ENCODE data around the gene ZNF584. TPM values are rescaled to one million over a fixed set of nuclear protein-coding genes. Genes with fewer than 3 reads are reported as not detected.

ZNF584 gene
- total RNA-seq, 1 donor from 2014 or later, result 15.4 TPM

DNA sequence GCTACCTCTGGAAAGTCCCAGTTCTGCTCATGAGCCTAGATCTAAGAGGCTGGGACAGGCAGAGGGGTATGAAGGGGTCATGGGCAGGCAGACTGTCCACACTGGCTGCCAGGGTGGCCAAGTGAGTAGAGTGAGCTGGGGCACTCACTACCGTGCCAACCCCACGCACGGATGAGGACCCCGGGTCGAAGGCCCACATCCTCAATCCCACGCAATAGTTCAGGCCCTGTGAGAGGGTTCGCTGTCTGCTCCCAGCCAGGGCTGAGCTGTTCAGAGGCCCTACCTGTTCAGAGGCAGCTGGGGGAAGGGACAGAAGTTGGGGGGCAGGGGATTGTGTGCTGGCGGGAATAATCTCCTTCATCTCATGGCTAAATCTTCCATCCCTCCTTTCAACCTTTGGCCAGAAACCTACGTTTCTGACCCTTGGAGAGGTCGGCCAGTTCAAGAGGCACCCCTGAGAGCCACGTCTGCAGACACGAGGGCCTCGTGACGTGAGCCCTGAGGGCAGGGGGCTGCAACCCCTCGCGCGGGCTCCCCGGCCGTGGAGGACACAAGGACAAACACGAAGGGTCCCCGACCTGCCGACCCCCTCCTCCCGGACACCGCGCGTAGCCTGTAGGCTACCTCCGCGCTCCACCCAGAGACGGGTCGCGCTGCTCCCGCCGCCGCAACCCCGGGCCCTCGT, 22.4 kb upstream of the ZNF584 start:
- DNase-seq (ENCODE audit: low spot score), result no peak

DNA sequence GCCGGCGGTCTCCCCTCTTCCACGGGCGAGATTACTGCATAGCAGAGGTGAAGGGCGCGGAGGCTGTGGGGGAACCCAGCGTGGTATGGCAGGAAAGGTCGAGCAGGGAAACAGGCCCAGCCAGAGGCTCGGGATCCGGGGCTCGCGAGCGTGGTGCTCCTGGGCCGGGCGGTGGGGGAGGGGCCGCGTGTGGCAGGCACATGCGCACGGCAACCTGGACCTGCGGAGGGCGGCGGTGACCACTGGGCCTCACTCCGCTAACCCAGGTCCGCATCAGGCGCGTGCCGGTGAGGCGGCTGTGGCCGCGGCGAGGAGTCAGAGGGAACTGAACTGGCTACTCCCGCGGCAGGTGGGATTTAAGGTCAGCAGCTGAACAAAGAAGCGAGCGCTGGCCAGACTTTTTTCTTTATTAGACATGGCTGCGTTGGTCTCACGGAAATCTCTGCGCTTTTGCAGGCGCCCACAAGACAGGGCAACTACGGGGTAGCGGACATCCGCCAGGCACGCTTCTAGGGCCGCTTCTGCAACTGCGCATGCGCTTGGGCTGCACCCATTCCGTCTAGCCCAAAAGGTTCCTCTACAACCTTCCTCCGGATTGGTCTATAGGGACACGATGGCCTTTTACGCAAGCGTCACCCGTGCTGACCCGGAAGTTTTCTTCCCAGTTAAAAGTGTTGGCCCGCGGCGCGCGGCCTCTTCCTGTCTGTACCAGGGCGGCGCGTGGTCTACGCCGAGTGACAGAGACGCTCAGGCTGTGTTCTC, 21.7 kb upstream of the ZNF584 start, which contains the start of gene RPS5:
Gene RPS5, plus strand, starts transcription at position 694 of the 762 bp plus-strand sequence. CDS start 869 bp downstream, outside the sequence.
- peak; percentile 98 for DNase-seq (ENCODE audit: low spot score)

DNA sequence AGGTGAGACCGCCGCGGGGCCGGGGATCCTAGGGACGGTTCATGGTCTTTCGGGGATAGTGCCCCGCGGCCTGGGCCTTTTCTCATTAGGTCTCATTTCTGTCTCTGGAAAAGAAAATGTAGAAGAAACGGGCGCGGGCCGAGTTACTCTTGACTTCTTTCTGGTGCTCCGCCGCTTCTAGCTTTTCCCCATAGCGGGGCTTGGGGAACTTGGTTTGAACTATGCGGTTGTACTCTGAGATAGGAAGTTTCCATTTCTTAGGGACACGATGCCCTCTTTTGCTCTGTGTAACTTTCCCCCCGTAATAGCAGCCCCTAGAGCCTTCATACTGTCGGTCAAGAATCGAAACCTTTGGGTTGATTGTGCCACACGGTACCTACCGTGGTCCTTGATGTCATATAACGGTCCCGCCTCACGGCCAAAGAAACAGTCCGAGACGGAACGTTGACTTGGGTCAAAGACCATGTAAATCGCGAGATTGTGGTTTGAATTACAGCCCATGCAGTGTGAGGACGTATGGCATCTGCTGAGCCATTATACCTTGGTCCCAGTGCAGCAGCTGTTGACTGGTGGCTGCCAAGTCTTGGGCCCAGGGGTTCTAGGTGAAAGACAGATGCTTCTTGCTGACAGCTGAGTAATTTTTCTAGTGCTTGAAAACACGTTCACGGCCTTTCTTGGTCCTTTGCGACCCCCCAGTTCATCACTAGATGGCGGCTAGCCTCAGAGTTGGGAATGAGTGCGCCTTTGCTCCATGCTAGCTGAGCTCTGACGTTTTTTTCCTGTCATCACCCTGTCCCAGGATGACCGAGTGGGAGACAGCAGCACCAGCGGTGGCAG, 20.9 kb upstream of the ZNF584 start:
- DNase-seq (ENCODE audit: low spot score), result no peak

- DNase-seq (ENCODE audit: low spot score), result no peak
Observed at GRCh38 chr19:58388175-58388526, 20.3 kb upstream of the ZNF584 start.

DNA sequence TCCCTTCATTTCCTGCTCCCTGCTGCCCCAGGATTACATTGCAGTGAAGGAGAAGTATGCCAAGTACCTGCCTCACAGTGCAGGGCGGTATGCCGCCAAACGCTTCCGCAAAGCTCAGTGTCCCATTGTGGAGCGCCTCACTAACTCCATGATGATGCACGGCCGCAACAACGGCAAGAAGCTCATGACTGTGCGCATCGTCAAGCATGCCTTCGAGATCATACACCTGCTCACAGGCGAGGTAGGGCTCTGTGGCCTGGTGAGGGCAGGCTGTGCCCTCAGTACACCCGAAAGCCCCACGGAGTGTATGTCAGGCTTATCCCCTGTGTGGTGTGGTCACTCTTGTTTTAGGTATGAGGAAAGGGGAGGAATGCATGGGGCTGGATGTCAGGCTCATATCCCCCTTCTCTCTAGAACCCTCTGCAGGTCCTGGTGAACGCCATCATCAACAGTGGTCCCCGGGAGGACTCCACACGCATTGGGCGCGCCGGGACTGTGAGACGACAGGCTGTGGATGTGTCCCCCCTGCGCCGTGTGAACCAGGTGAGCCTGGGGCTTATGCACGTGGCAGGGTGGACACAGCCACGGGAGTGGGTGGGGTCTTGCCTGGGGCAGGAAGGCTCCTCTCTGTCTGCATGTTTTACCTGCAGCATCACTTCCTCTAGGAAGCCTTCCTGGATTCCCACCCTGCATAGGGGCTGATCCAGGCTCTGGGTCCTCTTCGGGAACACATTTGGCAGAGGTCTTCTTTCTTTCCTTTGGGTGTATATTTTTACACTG, 15.3 kb upstream of the ZNF584 start:
- no peak for DNase-seq (ENCODE audit: low spot score)

GRCh38 chr19:58393725-58394033, 14.8 kb upstream of the ZNF584 start:
- DNase-seq (ENCODE audit: low spot score), result no peak

DNA sequence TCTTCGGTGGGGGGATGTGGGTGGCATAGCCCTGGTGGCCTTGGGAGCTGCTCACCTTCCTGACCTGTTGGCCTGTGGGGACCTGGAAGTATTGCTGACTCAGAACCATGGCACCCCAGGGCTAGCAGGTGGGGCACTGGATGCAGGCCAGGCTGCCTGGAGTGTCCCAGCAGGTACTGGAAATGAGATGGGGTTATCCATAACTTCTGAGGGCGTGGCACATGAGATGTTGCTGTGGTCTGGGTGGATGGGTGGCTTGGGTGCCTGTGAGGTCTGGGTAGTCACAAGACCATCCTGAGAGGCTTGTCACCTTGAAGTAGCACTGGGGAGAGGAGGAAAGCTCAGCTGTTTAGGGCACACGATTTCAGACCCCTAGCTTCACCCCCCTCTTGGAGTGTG, 13.6 kb upstream of the ZNF584 start:
- DNase-seq (ENCODE audit: low spot score), result no peak

DNA sequence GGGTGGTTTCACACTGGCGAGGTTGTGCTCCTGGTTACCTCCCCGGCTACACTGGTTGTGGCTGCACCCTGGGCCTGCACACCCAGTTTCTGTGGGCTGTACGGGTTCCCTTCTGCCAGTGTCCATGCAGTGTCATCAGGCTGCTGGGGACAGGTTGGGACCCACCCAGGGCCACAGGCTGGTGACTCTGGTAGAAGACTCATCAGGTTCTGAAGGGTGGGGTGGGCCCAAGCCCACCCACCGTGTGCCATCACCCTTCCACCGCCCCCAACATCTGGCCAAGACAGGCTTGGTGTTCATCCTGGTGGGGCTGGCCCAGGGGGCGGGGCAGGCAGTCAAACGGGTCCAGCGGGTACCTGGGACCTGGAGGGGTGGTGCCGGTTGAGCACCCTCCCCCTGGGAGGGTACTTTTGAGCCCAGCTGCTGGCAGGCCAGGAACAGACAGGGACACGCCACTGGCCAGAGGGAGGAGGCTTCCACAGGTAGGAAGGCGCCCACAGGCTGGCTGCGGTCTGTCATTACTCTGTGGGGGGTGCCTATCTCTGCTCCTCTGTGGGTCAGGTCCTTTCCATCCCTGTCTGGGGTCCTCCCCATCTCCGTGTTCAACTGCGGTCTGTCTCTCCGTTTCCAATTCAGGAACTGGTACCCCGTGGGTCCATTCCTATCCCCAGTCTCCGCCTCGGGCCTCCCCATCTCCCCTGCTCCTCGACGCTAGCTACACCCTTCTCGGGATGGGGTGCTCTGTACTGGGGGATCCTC, 13.1 kb upstream of the ZNF584 start, which contains the start of gene RNF225:
Gene RNF225, plus strand, starts transcription at position 437 of the 759 bp plus-strand sequence. CDS start 434 bp downstream, outside the sequence.
- DNase-seq (ENCODE audit: low spot score), result no peak

- no peak for DNase-seq (ENCODE audit: low spot score)
Observed at GRCh38 chr19:58395979-58396627, 12.3 kb upstream of the ZNF584 start.

DNA sequence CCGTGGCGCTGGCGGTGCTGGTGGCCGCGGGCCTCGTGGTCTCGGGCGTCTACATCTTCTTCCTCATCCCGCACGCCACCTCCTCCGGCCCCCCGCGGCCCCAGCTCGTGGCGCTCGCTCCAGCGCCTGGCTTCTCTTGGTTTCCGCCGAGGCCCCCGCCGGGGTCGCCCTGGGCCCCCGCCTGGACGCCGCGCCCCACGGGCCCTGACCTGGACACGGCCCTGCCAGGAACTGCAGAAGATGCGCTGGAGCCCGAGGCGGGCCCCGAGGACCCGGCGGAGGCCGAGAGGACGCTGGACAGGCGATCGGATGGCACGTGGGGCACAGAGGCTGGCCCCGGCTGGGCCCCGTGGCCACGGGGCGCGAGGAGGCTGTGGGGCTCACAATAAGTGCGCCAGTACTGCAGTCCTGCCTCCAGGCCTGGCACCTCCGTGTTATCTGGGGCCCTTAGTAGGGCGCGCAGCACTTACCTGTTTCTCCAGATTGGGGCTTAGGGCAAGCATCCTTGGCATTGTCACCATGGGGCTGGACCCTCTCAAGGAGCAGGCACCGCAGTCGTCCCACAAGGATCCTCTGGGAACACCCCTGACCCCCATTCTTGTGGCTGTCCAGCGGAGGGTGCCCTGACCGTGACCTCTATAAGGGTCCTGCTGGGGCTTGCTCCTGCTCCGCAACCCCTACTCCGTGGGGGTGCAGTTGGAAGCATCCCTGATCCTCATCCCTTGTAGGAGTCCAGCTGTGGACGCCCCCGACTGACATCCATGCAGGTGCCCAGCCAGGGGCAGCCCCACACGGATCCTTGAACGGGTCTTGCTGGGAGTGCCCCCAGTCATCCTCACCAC, 11.5 kb upstream of the ZNF584 start:
- DNase-seq (ENCODE audit: low spot score), result no peak

- DNase-seq (ENCODE audit: low spot score), result no peak
Observed at GRCh38 chr19:58397533-58398037, 10.9 kb upstream of the ZNF584 start.

DNA sequence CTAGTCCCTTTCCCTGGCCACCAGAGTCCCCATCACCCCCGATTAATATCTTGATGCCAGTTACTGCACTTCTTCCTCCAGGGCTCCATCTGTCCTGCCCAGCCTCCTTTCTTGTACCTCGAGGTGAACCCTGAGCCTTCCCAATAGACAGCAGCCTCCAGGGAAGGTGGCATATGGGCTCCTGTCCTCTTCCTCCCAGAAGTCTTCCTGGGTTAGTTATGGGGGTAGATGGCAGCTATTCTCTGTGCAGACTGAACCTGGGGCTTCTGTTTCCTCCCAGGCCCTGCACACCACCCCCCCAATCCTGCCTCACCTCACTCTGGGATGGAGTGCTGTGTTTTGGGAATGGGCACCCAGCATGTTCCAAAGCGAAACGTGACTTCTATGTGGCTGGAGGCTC, 10.4 kb upstream of the ZNF584 start:
- DNase-seq (ENCODE audit: low spot score), result no peak

DNA sequence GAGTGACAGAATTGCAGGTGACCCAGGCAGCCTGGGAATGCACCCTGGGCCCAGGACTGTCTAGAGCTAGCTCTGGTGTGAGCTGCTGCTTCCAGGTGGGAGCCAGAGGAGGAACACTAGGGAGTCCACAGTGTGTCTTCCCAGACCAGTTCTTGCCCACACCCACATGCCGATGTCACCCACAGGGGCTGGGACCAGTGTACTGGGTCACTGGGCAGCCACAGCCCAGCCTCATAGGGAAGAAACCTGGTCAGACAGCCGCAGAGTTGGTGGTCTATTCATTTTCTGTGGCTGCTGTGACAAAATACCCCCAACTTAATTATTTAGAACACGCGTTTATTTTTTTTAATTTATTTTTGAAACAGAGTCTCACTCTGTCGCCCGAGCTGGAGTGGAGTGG, 9.9 kb upstream of the ZNF584 start:
- DNase-seq (ENCODE audit: low spot score), result no peak

GRCh38 chr19:58399903-58400302, 8.5 kb upstream of the ZNF584 start:
- no peak for DNase-seq (ENCODE audit: low spot score)

DNA sequence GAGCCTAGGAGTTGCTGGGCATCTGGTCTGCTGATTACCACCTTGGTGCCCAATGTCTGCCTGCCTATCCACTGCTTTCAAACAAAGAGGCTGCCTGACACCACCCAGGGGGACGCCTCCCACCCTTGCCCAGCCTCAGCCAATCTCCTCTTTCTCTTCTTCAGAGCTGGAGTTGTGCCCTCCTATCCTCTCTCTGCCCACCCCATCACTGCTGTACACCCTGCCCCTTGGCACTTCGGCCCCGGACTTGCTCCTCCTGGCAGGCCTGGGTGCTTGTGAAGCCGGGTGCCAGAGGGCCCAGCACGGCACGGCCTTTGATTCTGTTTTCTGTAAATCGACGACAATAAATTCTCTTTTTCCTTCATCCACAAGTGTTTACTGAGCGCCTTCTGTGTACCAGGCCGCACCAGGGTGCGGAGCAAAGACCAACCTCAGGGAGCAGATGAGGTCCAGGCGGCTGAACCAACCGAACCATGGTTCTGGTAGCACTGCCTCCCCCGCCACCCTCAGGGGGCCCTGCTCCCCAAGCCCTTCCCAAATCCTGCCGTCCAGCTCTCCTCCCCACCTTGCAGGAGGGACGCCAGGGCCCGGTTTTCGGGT, 8.0 kb upstream of the ZNF584 start:
- no peak for DNase-seq (ENCODE audit: low spot score)

DNA sequence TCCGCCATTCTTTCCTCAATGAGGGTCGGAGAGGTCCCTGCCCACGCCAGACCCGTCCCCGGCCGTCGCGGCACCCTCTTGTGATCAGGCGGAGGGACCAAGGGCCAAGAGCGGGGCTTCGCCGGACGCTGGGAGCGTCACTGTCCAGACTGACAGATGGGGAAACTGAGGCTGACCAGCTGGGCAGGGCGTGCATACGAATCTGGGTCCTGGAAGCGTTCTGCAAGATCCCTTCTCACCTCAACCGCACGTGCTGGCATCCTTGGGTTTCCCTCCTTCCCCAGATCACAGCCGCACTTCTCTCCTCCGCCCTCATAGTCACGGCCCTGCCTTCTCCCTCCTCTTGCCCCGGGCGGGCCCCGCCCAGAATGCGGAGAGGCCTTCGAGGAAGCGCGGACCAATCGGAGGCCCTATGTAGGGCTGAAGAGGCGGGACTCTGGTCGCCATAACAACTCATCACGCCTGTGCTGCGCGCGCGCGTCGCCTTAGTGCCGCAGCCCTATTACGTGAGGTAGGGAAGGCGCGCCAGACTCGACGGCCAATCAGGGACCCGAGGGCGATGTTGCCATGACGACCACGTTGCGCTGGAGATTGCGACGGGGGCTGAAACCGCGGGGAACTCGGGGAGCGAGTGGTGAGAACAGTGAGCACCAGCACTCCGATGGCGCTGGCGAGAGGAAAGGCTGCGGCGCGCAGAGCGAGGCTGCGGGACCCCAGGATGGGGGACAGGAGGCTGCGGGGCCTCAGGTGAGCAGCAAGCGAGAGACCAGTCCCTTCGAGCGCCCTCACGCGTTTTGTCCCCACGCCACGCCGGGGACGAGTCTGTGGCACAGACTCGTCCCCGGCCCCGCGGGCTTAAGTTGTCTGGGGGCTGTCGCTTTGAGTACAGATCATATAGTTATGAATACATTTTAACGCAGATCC, 7.3 kb upstream of the ZNF584 start:
- peak; percentile 100 for DNase-seq (ENCODE audit: low spot score)

GRCh38 chr19:58401840-58402421, 6.5 kb upstream of the ZNF584 start:
- DNase-seq (ENCODE audit: low spot score), result no peak
